NAMALWA (cell line): ENCODE data around the gene DIP2C.
A peak's percentile ranks its signal among the peaks of the same experiment; 100 is the strongest.
"Not testable (repeated sequence)": the region's sequence is repeated elsewhere in the genome, so short reads cannot be mapped to it uniquely, and the experiment has no call there.

Experiments
- DNase-seq: peaks from one replicate; pipeline ENCODE4 v3.0.0-alpha.2; 2015; ENCODE audit warnings: low spot score

DIP2C gene

GRCh38 chr10:482051-482501, 207.4 kb downstream of the DIP2C start:
- no peak for DNase-seq

GRCh38 chr10:481628-482027, 207.8 kb downstream of the DIP2C start:
- DNase-seq = no peak

GRCh38 chr10:480928-481552, 208.4 kb downstream of the DIP2C start:
- DNase-seq = peak; percentile 15

GRCh38 chr10:480498-480927, 209.0 kb downstream of the DIP2C start:
- DNase-seq = no peak

- not testable (repeated sequence) for DNase-seq
Measured at GRCh38 chr10:479706-480497, 209.6 kb downstream of the DIP2C start.

- DNase-seq = peak; percentile 14
Measured at GRCh38 chr10:478471-479245, 210.8 kb downstream of the DIP2C start.

GRCh38 chr10:477620-478019, 211.8 kb downstream of the DIP2C start:
- no peak for DNase-seq

GRCh38 chr10:476455-476780, 213.1 kb downstream of the DIP2C start:
- DNase-seq = no peak

- no peak for DNase-seq
Measured at GRCh38 chr10:475709-476454, 213.6 kb downstream of the DIP2C start.

- no peak for DNase-seq
Measured at GRCh38 chr10:474946-475345, 214.5 kb downstream of the DIP2C start.

GRCh38 chr10:474406-474805, 215.1 kb downstream of the DIP2C start:
- DNase-seq = no peak

GRCh38 chr10:472241-472910, 217.1 kb downstream of the DIP2C start:
- DNase-seq = no peak

- no peak for DNase-seq
Measured at GRCh38 chr10:470339-471003, 219.0 kb downstream of the DIP2C start.

GRCh38 chr10:469947-470338, 219.5 kb downstream of the DIP2C start:
- DNase-seq = no peak

- DNase-seq = no peak
Measured at GRCh38 chr10:459743-460142, 229.7 kb downstream of the DIP2C start.

- DNase-seq = no peak
Measured at GRCh38 chr10:458421-458851, 231.0 kb downstream of the DIP2C start.

- no peak for DNase-seq
Measured at GRCh38 chr10:456486-456885, 233.0 kb downstream of the DIP2C start.

- no peak for DNase-seq
Measured at GRCh38 chr10:454860-455259, 234.6 kb downstream of the DIP2C start.

GRCh38 chr10:453647-454046, 235.8 kb downstream of the DIP2C start:
- no peak for DNase-seq

- DNase-seq = no peak
Measured at GRCh38 chr10:452512-453426, 236.7 kb downstream of the DIP2C start.
